ENCODE measurements around the gene PEX7.
A peak's percentile ranks its signal among the peaks of the same experiment; 100 is the strongest.
"Not testable (repeated sequence)": the region's sequence is repeated elsewhere in the genome, so short reads cannot be mapped to it uniquely, and the experiment has no call there.

PEX7 gene

DNA sequence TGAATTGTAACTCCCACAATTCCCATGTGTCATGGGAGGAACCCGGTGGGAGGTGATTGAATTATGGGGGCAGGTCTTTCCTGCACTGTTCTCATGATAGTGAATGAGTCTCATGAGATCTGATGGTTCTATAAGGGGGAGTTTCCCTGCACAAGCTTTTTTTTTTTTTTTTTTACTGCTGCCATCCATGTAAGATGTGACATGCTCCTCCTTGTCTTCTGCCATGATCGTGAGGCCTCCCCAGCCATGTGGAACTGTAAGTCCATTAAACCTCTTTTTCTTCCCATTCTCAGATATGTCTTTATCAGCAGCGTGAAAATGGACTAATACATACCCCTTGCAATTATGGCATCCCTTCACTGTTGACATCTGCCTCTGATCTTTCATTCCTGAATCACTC lies 82.1 kb downstream of the PEX7 start:
- not testable (repeated sequence) for DNase-seq

DNA sequence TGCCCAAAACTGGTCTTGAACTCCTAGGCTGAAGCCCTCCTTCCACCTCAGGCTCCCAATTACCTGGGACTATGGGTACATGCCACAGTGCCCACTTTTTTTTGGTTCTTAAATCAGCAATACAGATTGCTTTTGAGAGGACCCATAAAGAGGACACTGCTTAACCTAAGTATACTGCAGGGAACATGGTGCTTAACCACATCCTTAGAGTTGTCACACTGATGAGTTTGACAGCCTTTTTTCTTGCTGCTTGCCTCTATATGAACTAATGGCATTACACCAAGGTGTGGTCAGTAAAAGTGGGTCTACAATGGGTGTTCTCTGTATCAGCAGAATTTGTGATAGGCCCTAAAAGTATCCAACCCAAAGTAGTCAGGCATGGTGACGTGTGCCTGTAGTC lies 92.6 kb downstream of the PEX7 start:
- no peak for DNase-seq

DNA sequence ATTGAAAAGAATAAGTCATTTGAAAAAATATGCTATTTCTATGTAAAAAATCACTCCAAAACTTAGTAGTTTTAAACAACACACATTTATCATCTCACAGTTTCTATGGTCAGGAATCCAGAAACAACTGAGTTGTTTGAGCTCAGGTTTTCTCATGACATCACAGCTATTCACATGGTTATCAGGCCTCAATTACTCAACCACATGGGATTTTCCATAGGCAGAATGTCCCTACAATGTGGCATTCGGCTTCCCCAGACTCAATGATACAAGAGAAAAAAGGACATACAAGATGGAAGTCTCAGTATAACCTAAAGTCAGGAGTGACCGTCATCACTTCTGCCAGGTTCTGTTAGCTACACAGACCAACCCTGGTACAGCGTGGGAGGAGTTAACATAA lies 96.3 kb downstream of the PEX7 start:
- DNase-seq = no peak

DNA sequence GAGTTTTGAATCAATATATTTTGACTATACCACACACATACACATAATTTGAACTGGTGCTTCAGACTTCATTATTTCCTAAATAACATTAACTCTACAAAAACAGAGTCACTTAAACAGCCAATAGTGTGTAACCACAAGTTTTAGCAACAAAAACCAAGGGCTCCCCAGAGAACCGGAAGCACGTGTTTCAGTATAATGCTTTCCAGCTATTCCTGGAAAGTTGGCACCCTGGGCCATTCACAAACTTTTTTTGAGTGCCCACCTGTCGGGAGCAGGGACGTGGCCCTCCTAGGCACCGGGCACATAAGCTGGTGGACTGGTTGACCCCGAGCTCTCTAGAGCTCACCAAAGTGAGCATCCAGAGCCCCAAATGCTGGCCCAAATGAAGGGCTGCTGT lies 97.8 kb downstream of the PEX7 start:
- DNase-seq = no peak

DNA sequence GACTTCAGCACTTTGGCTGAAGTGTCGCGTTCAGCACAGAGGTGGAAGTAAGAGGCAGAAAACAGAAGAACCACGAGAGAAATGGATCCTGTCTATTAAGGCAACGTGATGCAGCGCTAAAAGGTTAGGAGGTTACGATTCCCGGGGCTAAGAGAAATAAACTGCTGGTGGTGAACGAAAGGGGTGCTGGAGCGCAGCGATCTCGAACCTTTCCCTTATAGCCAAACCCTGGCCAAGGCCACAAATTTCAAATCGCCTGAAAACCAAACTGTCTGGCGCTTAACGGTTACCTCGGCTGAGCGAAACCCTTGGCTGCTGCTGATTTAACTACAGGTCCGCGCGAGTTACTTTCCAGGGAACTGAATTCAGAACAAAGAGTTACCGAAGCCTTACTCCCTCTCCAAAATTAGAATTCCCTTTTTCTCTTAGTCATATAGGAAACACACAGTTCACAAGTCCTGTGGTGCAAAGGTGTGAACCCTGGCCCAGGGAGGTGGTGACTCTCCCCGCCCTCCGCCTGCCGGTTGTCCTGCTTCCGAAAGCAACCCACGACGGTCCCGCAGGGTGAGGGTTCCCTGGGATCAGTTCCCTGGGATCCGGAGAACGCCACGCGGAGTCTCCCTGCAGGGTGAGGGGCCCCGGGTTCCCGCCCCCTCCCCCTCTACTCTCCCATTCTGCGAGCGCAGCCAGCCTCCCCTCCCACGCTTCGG lies 98.4 kb downstream of the PEX7 start:
- peak; percentile 15 for DNase-seq

DNA sequence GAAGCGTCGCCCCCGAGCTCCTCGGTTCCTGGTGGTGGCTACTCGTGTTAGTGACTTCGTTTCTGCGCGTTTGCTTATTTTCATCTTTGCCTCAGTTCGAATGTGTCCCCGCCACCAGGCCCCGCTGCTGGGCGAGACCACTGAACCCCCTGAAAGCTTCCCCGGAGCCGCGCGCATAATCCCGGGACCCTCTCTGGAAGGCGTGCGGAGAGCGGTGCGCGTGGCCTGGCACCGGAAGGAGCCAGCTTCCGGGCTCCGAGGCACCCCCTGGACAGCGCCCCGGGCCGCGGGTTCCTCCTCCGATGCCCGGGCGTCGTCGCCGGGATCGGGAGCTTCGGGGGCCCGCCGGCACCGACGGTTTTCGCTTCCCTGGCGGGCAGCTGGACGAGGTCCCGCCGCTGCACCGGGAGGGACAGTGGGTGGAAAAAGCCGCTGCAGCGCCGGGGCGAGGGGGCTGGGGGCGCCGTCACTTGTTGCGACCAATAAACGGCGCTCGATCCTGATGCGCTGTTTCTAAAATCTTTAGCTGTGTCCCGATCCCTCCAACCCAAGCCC lies 99.1 kb downstream of the PEX7 start:
- no peak for DNase-seq

DNA sequence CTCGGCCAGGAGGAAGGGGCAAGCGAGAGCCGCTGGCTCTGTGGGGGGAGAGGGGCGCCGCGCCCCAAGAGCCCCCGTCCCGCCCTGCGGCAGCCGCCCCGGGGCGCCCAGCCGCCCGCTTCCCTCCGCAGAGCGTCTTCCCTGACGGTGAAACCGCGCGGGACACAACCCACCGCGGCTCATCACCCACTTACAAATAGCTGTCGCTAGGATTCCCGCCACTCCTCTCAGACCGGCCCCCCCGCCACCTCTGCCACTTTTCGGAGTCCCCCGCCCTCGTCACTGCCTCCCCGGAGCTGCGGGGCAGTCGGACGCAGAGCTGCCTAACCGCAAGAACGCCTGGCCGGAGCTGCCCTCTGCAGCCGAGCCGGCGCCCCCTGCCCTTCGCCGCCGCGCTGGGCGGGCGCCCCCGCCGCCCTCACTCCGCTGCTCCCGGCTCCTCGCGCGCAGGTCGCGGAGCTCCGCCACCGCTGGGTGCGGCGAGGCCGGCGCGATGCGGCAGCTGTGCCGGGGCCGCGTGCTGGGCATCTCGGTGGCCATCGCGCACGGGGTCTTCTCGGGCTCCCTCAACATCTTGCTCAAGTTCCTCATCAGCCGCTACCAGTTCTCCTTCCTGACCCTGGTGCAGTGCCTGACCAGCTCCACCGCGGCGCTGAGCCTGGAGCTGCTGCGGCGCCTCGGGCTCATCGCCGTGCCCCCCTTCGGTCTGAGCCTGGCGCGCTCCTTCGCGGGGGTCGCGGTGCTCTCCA lies 99.7 kb downstream of the PEX7 start, which contains the start of gene SLC35D3:
SLC35D3 (plus strand) TSS at position 366 of the 749 bp plus-strand sequence; CDS start at position 494, 128 bp downstream.
- peak; percentile 24 for DNase-seq

DNA sequence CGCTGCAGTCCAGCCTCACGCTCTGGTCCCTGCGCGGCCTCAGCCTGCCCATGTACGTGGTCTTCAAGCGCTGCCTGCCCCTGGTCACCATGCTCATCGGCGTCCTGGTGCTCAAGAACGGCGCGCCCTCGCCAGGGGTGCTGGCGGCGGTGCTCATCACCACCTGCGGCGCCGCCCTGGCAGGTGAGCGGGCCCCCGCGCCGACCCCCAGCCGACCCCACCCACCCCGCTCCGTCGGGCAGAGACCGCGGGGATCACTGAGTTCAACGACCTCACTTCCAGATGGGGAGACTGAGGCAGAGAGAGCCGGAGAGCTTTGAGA lies 100.3 kb downstream of the PEX7 start:
- DNase-seq = no peak

DNA sequence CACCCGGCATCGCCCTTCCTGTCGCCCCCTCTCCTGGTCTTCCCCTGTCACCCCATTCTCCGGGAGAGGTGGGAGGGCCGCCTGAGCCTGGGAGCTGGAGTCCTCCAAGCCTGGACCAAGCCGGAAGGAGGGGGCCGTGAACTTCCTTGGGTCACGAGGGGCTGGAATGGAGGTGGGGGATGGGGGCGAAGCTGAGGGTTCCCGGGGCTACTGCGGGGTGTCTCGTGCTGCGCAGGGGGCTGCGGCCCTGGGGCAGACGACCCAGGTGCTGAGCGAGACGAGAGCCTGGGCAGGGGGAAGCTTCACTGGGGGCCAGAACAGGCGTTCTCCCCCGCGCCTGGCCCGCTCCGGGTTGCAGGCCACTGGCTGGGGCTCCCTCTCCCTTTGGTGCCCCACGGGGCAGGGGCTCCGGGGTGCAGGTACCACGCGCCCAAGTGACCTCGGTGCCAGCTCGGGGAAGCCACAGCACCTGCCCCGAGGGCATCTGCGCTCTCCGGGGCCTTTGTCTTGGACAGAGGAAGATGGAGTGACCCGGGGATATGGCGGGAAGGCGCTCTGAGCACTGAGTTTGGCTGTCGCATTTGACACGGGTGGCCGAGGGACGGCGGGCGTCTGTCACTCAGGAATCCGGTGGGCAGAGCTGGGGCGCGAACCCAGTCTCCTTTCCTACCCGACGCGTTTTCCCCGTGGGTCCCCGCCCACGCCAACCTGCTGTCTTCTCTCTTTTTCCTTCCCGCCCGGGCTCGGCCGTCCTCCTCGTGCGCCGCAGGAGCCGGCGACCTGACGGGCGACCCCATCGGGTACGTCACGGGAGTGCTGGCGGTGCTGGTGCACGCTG lies 100.9 kb downstream of the PEX7 start:
- DNase-seq = peak; percentile 10

DNA sequence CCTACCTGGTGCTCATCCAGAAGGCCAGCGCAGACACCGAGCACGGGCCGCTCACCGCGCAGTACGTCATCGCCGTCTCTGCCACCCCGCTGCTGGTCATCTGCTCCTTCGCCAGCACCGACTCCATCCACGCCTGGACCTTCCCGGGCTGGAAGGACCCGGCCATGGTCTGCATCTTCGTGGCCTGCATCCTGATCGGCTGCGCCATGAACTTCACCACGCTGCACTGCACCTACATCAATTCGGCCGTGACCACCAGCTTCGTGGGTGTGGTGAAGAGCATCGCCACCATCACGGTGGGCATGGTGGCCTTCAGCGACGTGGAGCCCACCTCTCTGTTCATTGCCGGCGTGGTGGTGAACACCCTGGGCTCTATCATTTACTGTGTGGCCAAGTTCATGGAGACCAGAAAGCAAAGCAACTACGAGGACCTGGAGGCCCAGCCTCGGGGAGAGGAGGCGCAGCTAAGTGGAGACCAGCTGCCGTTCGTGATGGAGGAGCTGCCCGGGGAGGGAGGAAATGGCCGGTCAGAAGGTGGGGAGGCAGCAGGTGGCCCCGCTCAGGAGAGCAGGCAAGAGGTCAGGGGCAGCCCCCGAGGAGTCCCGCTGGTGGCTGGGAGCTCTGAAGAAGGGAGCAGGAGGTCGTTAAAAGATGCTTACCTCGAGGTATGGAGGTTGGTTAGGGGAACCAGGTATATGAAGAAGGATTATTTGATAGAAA lies 101.7 kb downstream of the PEX7 start:
- no peak for DNase-seq

DNA sequence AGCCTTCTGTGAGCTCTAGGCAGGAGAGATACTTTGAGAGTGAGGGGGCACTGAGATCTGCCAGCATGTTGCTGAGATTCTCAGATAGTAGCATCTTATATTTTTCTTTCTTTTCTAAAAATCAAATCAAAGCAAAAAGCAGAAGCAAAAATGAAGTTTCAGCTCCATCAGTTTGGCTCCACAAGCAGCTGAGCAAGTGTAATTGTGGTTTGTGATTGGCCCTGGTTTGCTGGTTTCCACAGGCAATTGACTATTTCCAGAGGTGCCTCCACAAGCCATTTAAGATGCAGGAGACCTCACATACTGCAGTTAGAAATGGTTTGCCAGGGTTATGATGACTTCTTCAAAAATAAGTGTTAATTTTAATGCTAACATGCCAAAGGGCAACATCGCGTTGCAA lies 104.0 kb downstream of the PEX7 start:
- DNase-seq = no peak

DNA sequence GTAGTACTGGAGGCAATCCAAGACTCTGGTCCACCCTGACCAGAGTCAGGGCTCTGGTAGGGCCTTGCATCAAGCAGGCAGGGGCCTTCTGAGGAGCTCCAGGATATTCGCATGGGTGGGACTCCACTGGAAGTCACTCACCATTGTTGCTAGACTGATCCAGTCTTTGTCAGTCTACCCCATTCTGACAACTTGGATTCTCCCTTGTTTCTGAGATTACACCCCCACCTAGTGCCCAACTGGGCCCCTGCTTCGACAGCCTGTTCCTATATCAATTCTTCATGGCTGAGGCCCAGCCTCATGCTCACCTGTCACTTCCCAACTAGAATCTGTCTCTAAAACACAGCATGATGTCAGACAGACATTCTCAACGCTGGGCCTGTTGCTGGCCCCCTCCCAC lies 104.9 kb downstream of the PEX7 start:
- peak; percentile 65 for DNase-seq

DNA sequence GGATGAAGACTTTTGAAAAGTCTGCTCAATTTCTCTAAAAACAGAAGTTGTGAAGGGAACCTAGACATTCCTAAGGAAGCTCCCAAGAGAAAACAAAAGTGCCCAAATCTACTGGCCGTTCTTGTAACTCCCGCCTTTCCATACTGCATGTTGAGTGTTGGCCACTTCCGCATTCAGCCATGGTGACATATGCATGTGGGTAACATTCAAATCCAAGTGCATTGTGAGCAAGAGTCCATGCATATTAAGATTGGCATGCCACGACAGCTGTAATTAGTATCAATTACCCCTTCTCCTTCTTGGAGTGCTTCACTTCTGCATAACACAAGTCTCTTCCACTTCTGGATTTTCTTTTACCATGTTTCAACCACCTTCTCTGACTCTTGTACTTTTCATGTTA lies 108.1 kb downstream of the PEX7 start:
- DNase-seq = no peak

DNA sequence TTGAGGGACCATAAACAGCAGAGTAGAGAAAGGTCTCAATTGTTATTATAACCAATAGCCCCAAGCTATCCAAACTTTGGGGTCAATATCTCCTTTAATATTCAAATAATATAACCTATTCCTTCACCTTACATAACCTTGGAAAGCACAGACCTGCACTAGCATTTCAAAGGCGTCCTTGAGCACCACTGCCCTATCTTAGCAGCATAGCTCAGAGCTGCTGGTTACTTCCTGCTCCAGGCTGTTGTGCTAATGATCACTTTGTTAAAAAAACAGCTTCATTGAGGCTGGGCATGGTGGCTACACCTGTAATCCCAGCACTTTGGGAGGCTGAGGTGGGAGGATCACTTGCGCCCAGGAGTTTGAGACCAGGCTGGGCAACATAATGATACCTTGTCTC lies 110.2 kb downstream of the PEX7 start:
- no peak for DNase-seq

DNA sequence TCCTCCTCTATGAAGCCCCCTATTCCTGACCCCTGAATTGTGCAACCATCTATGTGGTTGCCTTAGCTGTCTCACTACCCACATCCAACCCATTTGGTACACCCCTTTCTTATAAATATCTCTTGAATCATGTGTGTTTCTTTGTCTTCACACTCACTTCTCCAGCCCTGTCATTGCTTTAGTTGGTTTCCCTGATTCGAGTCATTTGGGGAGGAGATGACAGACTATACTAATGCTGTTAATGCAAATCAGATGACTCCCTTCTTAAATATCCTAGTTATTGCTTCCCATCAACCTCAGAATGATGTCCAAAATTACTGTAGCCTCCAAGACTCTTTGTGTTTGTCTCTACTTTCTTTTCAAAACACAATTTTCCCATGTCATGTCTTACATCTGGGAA lies 122.7 kb downstream of the PEX7 start:
- no peak for DNase-seq

DNA sequence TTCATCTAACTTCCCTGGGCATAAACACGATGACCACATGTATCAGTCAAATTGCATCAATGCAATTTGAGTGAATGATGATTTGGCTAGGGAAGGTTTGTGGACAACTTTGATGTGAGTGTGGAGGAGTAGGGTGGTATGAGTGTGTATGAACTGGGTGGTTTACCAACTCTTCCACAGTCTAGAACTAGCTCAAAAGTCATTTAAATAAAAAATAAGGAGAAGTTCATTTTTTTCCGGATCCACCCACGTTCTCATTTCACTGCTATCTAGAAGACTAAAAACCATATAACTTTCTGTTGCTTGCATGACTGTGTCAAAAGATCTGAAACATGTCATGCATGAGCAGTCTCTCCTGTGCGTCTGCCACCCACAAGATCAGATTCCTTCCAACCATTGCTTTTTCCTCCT lies 123.3 kb downstream of the PEX7 start:
- no peak for DNase-seq

DNA sequence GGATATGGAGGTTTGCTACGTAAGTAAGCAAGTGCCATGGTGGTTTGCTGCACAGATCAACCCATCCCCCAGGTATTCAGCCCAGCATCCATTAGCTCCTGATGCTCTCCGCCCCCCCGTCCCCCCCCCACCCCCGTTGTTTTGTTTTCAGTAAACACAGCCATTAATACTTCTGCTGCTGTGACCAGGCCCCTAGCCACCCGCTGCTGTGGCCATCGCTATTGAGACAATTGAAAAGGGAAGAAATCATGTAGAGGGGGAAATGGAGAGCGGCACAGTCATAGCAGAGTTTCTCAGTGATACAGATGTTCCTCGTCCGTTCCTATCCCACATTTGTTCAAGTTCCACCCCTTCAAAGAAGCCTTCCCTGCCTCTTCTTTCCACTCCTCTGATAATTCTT lies 124.6 kb downstream of the PEX7 start:
- no peak for DNase-seq

DNA sequence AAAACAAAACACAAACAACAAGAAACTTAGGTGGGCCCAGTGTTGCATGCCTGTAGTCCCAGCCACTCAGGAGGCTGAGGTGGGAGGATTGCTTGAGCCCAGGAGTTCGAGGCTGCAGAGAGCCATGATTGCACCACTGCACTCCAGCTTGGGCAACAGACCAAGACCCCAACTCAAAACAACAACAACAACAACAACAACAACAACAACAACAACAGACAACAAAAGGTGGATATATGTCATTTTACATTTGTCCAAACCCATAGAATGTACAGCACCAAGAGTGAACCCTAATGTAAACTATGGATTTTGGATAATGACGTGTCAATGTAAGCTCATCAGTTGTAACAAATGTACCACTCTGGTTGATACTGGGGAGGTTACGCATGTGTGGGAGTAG lies 127.6 kb downstream of the PEX7 start:
- not testable (repeated sequence) for DNase-seq

DNA sequence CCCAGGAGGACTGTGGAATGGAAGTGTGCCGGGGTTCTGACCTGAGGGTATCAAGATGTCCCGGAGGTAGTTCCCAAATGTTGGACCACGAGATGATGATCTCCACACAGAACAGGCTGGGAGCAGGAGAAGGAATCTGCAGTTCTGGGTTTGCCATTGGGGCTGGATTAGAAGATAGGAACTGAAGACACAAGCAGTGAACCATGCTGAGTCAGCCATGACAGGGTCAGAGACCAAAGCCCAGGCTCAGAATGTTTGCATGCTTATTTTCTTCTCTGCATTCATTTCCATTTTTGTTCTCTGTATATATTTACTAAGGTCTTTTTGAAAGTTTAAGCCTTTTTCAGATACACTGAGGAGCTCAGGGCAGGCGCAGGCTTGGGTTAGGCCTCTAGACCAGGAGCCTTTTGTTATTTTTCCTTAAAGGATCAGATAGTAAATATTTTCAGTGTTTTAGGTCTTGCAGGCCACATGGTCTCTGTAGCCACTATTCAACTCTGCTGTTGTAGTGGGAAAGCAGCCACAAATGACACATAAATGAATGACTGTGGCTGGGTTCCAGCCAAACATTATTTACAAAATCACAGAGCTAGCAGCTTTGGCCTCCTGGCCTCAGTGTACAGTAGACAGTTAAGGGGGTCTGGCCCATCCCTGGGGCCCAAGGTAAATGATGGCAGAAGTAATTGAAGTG lies 128.2 kb downstream of the PEX7 start:
- no peak for DNase-seq

DNA sequence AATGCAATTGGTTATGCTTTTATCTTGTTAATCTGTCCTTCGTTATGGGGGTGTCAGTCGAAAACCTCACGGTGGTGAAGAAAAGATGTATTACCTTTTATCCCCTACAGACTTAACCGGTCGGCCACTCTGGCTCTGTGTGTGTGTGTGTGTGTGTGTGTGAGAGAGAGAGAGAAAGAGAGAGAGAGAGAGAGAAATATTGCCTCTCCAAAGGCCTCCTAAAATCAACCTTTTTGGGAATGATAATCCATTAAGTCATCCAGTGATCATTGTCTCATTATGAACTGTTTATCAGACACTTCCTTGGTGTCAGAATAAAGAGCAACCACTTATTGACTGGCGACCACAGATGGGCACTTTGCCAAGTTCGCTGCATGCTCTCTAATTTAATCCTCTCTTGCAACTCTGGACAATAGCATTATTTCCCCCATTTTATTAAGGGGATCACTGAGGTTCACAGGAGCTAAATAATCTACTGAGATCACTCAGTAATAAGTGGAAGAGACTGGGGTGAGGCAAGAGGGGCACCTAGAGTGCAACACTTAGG lies 130.4 kb downstream of the PEX7 start:
- DNase-seq = peak; percentile 65

DNA sequence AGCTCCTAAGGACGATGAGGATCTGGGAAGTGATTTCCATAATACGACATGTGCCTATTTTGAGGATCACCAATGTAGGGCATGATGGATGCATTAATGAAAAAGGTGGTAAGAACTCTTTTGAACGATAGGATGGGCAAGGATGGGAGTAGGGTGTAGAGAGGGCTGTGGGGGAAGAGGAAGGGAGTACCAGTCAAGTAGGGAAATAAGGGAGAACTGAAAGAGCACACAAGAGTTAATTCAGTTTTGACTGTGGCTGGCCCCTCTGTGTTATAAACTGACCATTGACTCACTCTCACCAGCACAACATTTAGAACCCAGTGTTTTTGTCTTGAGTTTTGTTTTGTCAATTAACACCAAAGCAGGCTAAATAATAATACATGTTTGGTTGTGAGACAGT lies 132.7 kb downstream of the PEX7 start:
- DNase-seq = no peak
